Esophagus muscularis mucosa (tissue), 3 donors: Measurements from ENCODE around the gene COL4A3.

ENCODE experiments used
- POLR2A ChIP-seq: fragments of 450-650 bp; IDR thresholded peaks from one replicate; pipeline ENCODE4 v1.6.1; 2017; ENCODE audit warnings: antibody characterized with exemption, moderate library complexity, mild to moderate bottlenecking, low read depth
- POLR2AphosphoS5 ChIP-seq, 2 donors: sonication (generic); formaldehyde crosslinking; IDR thresholded peaks; one replicate each; pipeline ENCODE4 v1.6.1; 2017; ENCODE audit warnings: antibody characterized with exemption in 2 of 2
- TF ChIP-seq, protein P1 (sequence below), 3 experiments: fragments of 200-600 bp in 2 of 3; fragments of 450-650 bp in 1 of 3; sonication (generic) in 2 of 3; IDR thresholded peaks; one replicate each; pipeline ENCODE4 v1.5.1; 2017 to 2019; ENCODE audit warnings: antibody characterized with exemption in 3 of 3, mild to moderate bottlenecking in 2 of 3, moderate library complexity in 1 of 3

DNA sequence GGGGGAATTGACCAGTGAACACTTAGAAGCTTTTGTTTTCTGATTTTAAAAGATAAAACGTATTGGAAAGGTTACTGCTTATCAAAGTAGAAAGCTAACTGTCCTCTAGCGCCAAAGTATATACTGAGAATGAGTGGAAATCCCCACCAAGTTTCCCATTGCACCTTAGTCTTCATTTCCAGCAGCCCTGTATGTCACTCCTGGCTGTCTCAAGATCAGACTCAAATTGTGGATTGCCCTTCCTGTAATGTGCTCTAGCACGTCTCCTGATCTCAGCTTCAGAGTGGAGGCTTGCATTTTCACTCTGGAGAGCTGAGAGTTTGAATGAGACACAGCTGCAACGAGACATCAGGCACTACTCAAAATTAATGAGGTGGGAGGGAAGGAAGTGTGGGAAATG, 187.2 kb downstream of the COL4A3 start:
- TF ChIP-seq POLR2AphosphoS5 (IDR thresholded peaks at IDR 0.05) (no peak), POLR2A (no peak)
- TF ChIP-seq, protein P1, sequence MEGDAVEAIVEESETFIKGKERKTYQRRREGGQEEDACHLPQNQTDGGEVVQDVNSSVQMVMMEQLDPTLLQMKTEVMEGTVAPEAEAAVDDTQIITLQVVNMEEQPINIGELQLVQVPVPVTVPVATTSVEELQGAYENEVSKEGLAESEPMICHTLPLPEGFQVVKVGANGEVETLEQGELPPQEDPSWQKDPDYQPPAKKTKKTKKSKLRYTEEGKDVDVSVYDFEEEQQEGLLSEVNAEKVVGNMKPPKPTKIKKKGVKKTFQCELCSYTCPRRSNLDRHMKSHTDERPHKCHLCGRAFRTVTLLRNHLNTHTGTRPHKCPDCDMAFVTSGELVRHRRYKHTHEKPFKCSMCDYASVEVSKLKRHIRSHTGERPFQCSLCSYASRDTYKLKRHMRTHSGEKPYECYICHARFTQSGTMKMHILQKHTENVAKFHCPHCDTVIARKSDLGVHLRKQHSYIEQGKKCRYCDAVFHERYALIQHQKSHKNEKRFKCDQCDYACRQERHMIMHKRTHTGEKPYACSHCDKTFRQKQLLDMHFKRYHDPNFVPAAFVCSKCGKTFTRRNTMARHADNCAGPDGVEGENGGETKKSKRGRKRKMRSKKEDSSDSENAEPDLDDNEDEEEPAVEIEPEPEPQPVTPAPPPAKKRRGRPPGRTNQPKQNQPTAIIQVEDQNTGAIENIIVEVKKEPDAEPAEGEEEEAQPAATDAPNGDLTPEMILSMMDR (IDR thresholded peaks at IDR 0.05): no peak
